Measurements from ENCODE around the gene LBHD2.

DNA sequence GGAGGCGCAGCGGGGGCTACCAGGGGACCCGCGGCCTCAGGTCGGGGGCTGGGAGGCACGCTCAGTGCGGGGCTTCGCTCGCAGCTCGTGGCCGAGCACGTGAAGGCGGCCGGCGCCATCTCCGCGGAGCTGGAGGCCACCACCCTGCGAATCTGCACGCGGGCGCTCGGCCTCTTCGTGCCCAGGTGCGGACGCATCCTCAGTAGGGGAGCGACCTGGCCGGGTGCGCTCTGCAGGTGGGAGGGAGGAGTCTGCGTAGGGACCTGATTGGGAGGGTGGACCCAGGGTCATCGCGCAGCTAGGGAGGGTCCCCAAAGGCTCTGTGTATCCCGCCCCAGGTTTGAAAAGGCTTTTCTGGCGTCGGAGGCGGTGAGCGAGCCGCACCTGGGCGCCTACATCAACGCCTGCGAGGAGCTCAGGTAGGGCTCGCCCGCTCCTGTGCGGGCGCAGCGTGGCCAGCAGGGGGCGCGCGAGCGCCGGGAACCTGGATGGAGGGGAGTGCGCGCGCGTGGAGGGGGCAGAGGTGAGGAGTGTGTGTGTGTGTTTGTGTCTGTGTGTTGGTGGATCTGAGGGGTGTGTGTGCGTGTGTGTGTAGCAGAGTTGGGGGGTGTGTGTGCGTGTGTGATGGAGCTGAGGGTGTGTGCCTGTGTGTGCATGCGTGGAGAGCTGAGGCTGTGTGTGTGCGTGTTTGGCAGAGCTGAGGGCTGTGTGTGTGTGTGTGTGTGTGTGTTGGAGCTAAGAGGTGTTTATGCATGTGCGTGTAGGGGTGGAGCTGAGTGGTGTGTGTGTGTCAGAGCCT lies 20.8 kb downstream of the LBHD2 start:
- TF ChIP-seq, protein P1, sequence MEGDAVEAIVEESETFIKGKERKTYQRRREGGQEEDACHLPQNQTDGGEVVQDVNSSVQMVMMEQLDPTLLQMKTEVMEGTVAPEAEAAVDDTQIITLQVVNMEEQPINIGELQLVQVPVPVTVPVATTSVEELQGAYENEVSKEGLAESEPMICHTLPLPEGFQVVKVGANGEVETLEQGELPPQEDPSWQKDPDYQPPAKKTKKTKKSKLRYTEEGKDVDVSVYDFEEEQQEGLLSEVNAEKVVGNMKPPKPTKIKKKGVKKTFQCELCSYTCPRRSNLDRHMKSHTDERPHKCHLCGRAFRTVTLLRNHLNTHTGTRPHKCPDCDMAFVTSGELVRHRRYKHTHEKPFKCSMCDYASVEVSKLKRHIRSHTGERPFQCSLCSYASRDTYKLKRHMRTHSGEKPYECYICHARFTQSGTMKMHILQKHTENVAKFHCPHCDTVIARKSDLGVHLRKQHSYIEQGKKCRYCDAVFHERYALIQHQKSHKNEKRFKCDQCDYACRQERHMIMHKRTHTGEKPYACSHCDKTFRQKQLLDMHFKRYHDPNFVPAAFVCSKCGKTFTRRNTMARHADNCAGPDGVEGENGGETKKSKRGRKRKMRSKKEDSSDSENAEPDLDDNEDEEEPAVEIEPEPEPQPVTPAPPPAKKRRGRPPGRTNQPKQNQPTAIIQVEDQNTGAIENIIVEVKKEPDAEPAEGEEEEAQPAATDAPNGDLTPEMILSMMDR (IDR thresholded peaks at IDR 0.05), result peak; percentile 88 to 98 (median 94)
- TF ChIP-seq POLR2A (IDR thresholded peaks at IDR 0.05), result peak in 1 of 2 donors; percentile 17
